ENCODE data around the gene GPR4.

GRCh38 chr19:45567609-45568008 lies 34.4 kb downstream of the GPR4 start:
- TF ChIP-seq ZFP3 (CRISPR knock-in tag; IDR thresholded peaks at IDR 0.05) (no peak), ARNTL (CRISPR knock-in tag; IDR thresholded peaks at IDR 0.05; ENCODE audit: borderline replicate concordance, low read depth) (no peak), CREB5 (CRISPR knock-in tag; IDR thresholded peaks at IDR 0.05; ENCODE audit: low read depth) (no peak), TCF4 (CRISPR knock-in tag; IDR thresholded peaks at IDR 0.05; ENCODE audit: borderline replicate concordance) (no peak), ZFP30 (CRISPR knock-in tag; IDR thresholded peaks at IDR 0.05) (no peak), BACH2 (CRISPR knock-in tag; IDR thresholded peaks at IDR 0.05; ENCODE audit: borderline replicate concordance) (no peak), PATZ1 (CRISPR knock-in tag; IDR thresholded peaks at IDR 0.05; ENCODE audit: borderline replicate concordance) (no peak), SNAI2 (CRISPR knock-in tag; IDR thresholded peaks at IDR 0.05) (no peak), CSRNP3 (CRISPR knock-in tag; IDR thresholded peaks at IDR 0.05) (no peak), ZNF565 (CRISPR knock-in tag; conservative IDR thresholded peaks at IDR 0.05; ENCODE audit: low read depth) (no peak), TSHZ2 (CRISPR knock-in tag; IDR thresholded peaks at IDR 0.05) (no peak), OSR1 (CRISPR knock-in tag; IDR thresholded peaks at IDR 0.05) (no peak)

Data from SK-N-SH treated with all-trans-retinoic acid at 6 μM for 48 hours (cell line).